ENCODE results near the gene ADAM8. TPM values are rescaled to one million over a fixed set of nuclear protein-coding genes. Genes with fewer than 3 reads are reported as not detected.

ADAM8 gene
- total RNA-seq, 1 donor from 2014 or later, result 6.2 TPM

GRCh38 chr10:133310399-133310755 is 33.7 kb upstream of the ADAM8 start:
- H3K4me3 Mint-ChIP-seq, result peak overlapping the region; percentile 58

GRCh38 chr10:133309720-133310398 is 33.2 kb upstream of the ADAM8 start:
- no peak for DNase-seq (ENCODE audit: extremely low spot score, unreplicated experiment)
- peak overlapping the region; percentile 79 for H3K4me3 Mint-ChIP-seq
- H3K27ac Mint-ChIP-seq, result peak overlapping the region; percentile 69
- H3K4me1 Mint-ChIP-seq (ENCODE audit: unreplicated experiment), result peaks cover 18% of the 10 kb centered on the region
- peaks cover 5% of the 10 kb centered on the region for H3K27me3 Mint-ChIP-seq
- H3K36me3 Mint-ChIP-seq, result peaks cover 7% of the 10 kb centered on the region
- TF ChIP-seq CTCF (conservative IDR thresholded peaks at IDR 0.05), result no peak
- H3K9me3 Mint-ChIP-seq, result no peaks in the 10 kb centered on the region

More at GRCh38 chr10:133310399-133310755, 33.7 kb upstream of the ADAM8 start:
- Mint-ChIP-seq H3K36me3 (peaks cover 7% of the 10 kb centered on the region), H3K4me1 (ENCODE audit: unreplicated experiment) (peaks cover 13% of the 10 kb centered on the region), H3K27ac (no peak overlapping the region), H3K9me3 (no peaks in the 10 kb centered on the region), H3K27me3 (peaks cover 5% of the 10 kb centered on the region)
- DNase-seq (ENCODE audit: extremely low spot score, unreplicated experiment), result no peak
- TF ChIP-seq CTCF (conservative IDR thresholded peaks at IDR 0.05), result no peak

GRCh38 chr10:133309100-133309719 is 32.5 kb upstream of the ADAM8 start:
- H3K36me3 Mint-ChIP-seq, result peaks cover 7% of the 10 kb centered on the region
- H3K27ac Mint-ChIP-seq, result peak overlapping the region; percentile 69
- TF ChIP-seq CTCF (conservative IDR thresholded peaks at IDR 0.05), result no peak
- peaks cover 19% of the 10 kb centered on the region for H3K4me1 Mint-ChIP-seq (ENCODE audit: unreplicated experiment)
- H3K27me3 Mint-ChIP-seq, result peaks cover 5% of the 10 kb centered on the region
- peak; percentile 95 for DNase-seq (ENCODE audit: extremely low spot score, unreplicated experiment)
- H3K4me3 Mint-ChIP-seq, result peak overlapping the region; percentile 79
- no peaks in the 10 kb centered on the region for H3K9me3 Mint-ChIP-seq

DNA sequence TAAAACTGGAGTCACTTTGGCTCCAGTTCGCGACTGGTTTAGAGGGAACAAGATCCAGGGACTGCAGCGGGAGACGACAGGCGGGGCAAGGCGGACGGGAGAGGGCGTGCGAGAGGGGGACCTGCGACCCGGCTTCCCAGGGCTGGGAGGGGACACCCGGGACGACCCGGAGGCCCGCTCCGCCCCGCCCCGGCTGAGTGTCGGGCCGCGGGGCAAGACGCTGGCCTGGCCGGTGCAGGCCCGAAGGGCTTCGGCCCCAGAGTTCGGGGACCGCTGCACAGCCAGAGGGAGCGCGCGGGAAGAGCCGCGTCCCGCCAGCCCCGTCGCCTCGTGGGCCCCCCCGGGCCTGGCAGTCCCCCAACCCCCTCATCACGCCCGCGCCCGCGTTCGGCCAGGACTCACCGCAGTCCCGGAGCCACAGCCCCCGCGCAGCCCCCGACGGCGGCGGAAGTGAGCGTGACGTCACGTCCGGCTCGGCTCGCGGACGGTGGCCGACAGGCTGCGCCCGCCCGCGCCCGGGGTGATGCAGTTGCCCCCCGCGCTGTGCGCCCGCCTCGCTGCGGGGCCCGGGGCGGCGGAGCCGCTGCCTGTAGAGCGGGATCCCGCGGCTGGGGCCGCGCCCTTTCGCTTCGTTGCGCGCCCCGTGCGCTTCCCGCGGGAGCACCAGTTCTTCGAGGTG is 31.9 kb upstream of the ADAM8 start, which contains the start of the genes TUBGCP2 and ZNF511:
Gene TUBGCP2, minus strand, starts transcription at position 452 of the 679 bp plus-strand sequence. CDS start 5,931 bp downstream, outside the sequence.
Gene ZNF511, plus strand, starts transcription at position 494 of the 679 bp plus-strand sequence. Its CDS starts 30 bp downstream, at position 524.
- Mint-ChIP-seq H3K9me3 (no peaks in the 10 kb centered on the region), H3K36me3 (peaks cover 7% of the 10 kb centered on the region), H3K27ac (peak within 1 kb of the TSS; percentile 100), H3K27me3 (peaks cover 5% of the 10 kb centered on the region), H3K4me1 (ENCODE audit: unreplicated experiment) (peaks cover 19% of the 10 kb centered on the region), H3K4me3 (peak within 1 kb of the TSS; percentile 100)
- TF ChIP-seq CTCF (conservative IDR thresholded peaks at IDR 0.05), result no peak
- DNase-seq (ENCODE audit: extremely low spot score, unreplicated experiment), result peak; percentile 92

GRCh38 chr10:133307776-133308420 is 31.2 kb upstream of the ADAM8 start:
- peak; percentile 83 for DNase-seq (ENCODE audit: extremely low spot score, unreplicated experiment)
- TF ChIP-seq CTCF (conservative IDR thresholded peaks at IDR 0.05), result peak; percentile 75
- Mint-ChIP-seq H3K27me3 (peaks cover 5% of the 10 kb centered on the region), H3K4me1 (ENCODE audit: unreplicated experiment) (peaks cover 19% of the 10 kb centered on the region), H3K9me3 (no peaks in the 10 kb centered on the region), H3K27ac (peak overlapping the region; percentile 100), H3K4me3 (peak overlapping the region; percentile 100), H3K36me3 (peaks cover 7% of the 10 kb centered on the region)
